Stimulated activated CD4-positive, alpha-beta T cell treated with anti-CD3 and anti-CD28 coated beads, Interleukin-4, amount 100 ng/mL, for 24 hours (primary cell): Measurements from ENCODE around the gene BRCC3.

Source experiments
- DNase-seq: peaks from one replicate; pipeline ENCODE4 v3.0.0-alpha.2; 2020

Gene BRCC3

DNA sequence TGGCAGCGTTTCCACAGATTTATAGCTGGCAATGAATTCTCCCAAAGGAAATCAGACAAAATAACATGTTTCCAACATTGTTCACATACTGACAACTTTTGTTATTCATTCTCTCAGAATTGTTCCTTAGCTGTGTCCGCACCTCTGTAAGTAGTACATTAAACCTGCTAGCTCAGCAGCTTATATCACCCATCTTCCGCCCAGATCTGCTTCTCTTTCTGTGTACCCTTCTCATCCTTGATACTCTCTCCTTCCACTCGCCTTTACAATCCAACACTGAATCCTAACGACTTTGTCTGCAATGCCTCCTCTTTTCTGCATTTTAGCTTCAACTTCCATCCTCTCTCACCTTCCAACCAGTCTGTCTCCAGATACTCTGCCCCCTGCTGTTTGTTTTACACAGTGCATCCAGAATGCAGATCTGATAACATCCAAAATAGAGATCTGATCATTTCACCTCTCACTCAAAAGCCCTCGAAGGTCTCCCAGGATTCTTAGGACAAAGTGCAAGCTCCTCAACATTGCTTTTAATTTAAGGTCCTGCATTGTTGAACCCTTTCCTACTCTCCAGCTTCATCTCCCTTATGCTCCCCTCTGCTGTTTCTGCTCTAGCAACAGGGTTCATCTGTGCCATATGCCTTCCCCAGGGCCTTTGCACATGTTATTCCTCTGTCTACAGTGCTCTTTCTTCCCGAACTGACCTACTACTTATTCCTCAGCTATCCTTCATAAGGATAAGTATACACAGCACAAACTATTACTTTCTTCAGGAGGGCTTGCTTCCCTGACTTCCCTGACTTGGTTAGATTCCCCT is 77.6 kb downstream of the BRCC3 start:
- DNase-seq, result peak; percentile 33

DNA sequence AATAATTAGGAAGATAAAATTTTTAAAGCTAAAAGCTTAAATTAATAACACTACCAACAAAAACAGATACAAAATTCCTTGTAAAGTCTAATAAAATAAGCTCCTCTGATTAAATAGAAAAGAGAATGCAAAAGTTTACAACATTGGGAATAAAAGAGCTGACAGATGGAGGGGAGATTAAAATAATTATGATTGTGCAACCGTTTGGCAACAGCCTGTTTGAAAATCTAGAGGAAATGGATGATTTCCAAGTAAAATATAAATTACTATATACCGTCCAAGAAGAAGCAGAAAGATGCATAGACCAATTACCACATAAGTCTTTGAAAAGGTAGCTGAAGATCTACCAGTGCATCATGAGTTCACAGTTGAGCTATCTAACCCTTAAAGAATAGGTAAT is 98.6 kb downstream of the BRCC3 start:
- DNase-seq, result no peak
